Glomerular endothelial cell (primary cell): Measurements from ENCODE around the gene AACS. TPM values are rescaled to one million over a fixed set of nuclear protein-coding genes. Genes with fewer than 3 reads are reported as not detected.
"Not testable (repeated sequence)": the region's sequence is repeated elsewhere in the genome, so short reads cannot be mapped to it uniquely, and the experiment has no call there.

Experiments
- DNase-seq: peaks from one replicate; pipeline ENCODE4 v3.0.0-alpha.2; 2011; ENCODE audit warnings: low read depth, low spot score; ENCODE audit errors: extremely low read depth
- total RNA-seq: library from RNA; depleted of rRNA; stranded (reverse); fragments of >200 nt; gene quantifications from 2 replicates; pipeline ENCODE4 v1.2.3, GENCODE V29; 2015

Gene AACS
- total RNA-seq, 1 donor from 2014 or later = 23.3 TPM

DNA sequence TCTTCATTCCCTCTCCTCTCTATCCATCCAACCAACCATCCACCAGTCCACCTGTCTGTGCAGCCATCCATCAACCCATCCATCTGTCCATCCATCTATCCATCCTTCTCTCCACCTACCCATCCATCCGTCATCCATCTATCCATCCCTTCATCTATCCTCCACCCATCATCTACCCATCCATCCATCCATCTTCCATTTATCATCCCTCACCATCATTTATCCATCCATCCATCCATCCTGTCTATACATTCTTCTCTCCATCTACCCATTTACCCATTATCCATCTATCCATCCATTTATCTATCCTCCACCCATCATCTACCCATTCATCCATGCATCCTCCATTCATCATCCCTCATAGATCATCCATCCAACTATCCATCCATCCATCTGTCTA is 24.4 kb downstream of the AACS start:
- DNase-seq = no peak

- DNase-seq = no peak
These were observed 25.2 kb downstream of the AACS start for GRCh38 chr12:125090437-125090836.

- DNase-seq = no peak
These were observed 26.2 kb downstream of the AACS start for GRCh38 chr12:125091401-125091800.

DNA sequence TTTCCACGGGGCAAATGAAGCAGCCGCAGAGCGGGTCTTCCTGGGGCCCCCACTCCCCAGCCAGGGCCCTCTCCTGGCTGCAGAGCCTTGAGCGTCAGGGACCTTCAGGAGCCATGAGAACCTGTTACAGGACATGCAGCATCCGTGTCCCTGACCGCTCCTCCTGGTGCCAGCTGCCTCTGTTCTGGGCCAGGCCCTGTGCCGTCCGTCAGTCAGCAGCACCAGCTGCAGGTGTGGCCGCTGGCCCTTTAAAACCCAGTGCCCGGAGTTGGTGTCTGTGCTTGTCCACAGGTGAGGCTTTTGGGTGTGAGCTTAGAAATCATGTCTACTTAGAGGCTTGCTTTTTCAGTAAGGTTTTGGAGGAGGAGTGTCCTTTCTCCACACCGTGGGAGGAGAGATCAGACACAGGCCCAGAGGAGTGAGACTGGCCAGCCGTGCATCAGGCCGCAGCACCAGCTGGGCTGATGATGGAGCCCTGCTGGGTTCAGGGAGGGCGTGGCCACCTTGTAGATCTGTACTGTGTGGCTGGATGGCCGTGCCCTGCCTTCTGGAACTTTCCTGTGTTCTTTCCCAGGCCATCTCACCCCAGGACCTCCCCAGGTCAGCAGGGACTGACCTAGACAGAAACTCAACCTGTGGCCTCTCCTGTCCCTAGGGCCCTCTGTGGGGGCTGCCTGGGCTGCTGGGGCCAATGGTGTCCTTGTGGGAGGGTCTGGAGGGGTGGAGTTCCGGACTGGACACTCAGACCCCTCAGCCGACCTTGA is 27.1 kb downstream of the AACS start:
- no peak for DNase-seq

DNA sequence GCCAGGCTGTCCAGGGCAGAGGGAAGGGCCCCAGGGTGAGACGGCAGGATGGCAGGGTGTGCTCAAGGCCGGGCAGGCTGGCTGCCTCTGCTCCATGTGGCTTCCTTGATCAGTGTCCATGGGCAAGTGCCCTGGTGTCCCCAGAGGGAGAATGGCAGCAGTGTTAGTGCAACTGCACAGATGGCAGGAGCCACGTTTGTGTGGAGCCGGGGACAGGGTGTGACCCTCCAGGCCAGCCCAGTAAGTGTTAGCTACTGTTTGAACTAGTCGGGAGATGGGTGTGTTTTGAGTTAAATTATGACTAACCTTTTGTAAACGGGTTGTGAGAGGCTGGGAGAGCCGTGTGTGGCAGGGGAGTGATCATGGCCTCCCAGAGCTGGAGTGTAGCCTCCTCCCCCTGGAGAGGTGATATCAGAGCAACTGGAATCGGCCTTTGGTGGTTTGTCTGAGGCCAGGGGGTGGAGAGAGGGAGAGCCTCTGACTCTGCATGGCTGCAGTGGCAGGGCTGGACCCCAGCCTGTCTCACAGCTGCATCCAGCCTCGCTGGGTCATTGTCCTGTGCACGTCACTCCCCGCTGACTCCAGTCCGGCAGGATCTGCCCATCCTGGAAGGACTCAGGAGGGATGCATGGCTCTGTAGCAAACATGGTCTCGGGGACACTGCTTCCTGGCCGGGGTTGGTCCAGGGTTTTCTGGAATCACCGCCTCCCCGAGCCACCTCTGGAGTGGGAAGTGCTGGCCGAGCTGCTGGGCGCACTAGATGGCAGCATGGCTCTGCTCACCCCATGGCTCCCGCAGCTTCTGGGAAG is 27.8 kb downstream of the AACS start:
- no peak for DNase-seq

- no peak for DNase-seq
These were observed 28.6 kb downstream of the AACS start for GRCh38 chr12:125093681-125094330.

DNA sequence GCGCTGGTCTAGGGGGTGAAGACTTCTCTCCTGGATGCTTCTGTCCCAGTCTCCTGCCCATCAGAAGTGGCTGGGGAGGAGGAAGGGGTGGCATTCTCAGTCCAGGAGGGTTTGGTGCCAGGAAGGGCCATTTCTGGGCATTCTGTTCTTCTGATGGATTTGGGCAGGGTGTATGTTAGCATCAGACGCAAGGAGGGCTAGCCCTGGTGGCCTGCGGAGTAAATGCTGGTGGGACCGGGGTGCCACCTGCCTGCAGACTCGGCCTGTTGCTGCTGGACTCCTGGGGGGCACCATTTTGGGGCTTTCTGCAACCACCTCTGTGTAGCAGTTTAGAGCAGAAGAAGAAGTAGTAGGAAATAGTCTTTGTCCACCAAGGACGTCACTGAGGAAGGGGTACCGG is 31.7 kb downstream of the AACS start:
- no peak for DNase-seq

- no peak for DNase-seq
These were observed 32.2 kb downstream of the AACS start for GRCh38 chr12:125097427-125097826.

DNA sequence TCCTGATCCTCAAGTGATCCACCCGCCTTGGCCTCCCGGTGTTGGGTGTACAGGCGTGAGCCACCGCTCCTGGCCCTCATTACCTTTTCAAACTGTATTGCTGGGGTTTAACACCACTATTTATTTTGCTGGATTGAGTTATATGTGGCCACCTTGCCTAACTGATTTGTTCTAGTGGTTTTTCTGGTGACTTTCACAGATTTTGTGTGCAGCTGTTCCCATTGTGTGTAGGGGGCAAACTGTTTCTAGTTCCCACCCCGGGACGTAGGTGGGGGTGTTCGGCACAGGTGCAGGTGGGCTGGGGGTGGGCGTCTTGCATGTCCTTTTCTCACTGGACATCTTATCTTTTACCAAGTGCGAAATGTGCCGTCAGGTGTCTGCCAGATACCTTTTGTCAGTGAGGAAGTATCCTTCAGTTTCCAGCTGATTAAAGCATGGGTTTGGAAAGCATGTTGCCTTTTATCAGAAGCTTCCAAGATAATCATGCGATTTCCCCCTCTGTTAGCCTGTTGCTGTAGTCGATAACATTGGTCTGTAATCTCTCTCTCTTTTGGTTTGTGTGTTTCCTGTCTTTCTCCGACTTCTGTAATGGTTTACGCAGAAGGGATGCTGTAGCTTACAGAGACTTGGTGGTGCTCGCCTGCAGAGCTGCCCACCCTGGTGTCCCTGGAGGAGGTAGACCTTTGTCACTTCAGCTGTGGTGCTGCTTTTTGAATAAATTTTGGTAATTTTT is 33.6 kb downstream of the AACS start:
- DNase-seq = no peak

DNA sequence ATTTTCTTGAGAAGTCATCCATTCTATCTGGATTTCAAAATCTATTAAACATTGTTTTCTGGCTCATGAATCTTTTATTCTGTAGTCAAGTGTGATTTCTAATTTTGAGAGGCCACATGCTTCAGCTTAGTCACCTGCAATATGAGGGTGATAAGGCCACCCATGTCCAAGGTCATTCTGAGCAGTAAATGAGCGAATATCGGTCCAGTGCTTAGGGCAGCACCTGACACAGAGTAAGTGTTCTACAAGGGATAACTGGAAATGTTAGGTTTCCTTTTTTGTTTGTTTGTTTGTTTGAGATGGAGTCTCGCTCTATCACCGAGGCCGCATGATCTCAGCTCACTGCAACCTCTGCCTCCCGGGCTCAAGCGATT is 34.2 kb downstream of the AACS start:
- DNase-seq = no peak

GRCh38 chr12:125100551-125101434 is 35.6 kb downstream of the AACS start:
- no peak for DNase-seq

- no peak for DNase-seq
These were observed 39.7 kb downstream of the AACS start for GRCh38 chr12:125104982-125105381.

- DNase-seq = no peak
These were observed 40.4 kb downstream of the AACS start for GRCh38 chr12:125105600-125105999.

DNA sequence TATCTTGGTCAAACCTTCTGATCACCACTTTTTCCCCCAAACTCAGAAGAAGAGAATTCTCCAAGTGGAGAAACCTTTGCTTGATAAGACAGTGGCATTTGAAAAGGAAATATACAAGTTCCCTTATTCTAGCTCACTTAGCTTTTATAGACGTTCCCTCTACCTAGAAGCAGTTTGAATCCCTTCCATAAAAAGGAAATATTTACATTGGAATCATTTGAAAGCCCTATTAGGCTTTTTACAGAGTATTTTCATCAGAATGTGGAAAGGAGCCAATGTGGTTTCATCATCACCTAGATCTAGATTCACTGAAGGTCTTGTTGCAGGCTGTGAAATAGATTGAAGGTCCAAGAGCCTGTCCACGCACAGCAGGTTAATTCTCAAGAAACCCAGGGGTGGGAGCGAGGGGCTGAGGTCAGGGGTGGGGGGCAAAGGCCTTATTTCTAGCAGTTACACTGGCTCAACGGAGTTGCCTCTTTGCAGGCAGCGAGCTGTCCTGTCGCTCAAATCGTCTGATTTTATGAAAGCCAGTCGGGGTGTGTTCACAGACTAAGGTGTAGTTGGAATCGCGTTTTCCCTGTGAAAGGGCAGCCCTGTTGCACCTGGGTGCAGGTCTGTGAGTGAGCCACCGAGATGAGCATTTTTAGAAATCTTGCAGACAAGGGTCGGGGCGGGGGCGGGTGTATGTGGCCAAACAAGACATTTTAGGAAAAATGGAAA is 45.6 kb downstream of the AACS start:
- no peak for DNase-seq

DNA sequence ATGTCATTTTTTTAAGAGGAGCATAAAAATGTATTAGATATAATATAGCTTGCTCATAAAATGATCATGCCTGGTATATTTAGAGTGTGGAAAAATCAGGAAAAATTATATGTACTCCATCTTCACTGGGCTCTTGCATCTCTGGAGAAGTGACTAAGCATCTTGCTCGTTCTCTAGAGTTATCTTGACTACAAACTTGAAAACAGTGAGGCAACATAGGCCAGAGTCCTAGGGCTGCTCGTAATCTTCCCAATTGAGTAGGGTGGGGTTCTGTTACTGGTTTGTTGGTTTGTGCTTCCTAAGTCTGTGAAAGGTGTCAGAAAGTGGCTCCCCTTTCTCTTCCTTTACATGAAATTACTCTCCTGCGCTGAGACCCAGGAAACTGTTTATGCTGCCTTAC is 46.2 kb downstream of the AACS start:
- DNase-seq = no peak

DNA sequence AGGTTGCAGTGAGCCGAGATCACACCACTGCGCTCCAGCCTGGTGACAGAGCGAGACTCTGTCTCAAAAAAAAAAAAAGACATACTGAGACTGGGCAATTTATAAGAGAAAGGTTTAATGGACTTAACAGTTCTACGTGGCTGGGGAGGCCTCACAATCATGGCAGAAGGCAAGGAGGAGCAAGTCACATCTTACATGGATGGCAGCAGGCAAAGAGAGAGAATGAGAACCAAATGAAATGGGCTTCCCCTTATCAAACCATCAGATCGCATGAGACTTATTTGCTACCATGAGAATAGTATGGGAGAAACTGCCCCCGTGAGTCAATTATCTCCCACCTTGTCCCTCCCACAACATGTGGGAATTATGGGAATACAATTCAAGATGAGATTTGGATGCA is 47.4 kb downstream of the AACS start:
- not testable (repeated sequence) for DNase-seq

GRCh38 chr12:125113263-125113662 is 48.0 kb downstream of the AACS start:
- DNase-seq = no peak

- no peak for DNase-seq
These were observed 48.6 kb downstream of the AACS start for GRCh38 chr12:125113789-125114188.

- DNase-seq = no peak
These were observed 49.3 kb downstream of the AACS start for GRCh38 chr12:125114365-125115141.
